ENCODE results near the gene NANOS3. TPM values are rescaled to one million over a fixed set of nuclear protein-coding genes. Genes with fewer than 3 reads are reported as not detected.

The NANOS3 gene
- polyA plus RNA-seq, 1 experiment: 0.20 TPM

DNA sequence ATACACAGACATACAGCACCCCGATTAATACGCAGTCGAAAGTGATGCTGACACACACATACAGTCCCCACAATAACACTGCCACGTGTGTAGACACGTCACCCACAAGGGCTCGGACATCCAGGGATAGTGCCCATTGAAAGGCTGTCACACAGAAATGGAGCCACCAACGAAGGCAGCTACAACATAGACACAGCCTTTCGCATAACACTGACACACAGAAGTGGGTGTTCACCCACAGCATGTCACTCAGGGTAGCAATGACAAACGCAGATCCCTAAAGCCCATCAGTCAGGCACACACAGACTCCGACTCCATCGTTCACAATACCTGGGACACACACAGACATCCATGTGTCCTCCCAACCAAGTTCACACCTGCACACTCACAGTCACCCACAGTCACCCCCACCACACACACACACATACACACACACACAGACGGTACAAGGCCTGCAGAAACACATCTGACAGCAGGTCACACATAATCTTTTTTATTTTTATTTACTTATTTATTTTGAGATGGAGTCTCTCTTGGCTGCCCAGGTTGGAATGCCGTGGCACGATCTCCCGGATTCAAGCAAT is 10.4 kb upstream of the NANOS3 start:
- Histone ChIP-seq H3K27me3 (ENCODE audit: control insufficient read depth, insufficient read depth, low read length) (no peaks in the 10 kb centered on the region), H3K36me3 (ENCODE audit: control insufficient read depth, insufficient read depth, low read length) (no peaks in the 10 kb centered on the region), H3K4me3 (ENCODE audit: low read depth, low read length) (no peak overlapping the region; the same call in 1 of the 2 replicates)
- no peak for DNase-seq (ENCODE audit: low read depth)
- ChIA-PET POLR2A (interaction anchor here (0.6 kb wide), 1 partner anchor 22 kb away, joined by 3 read pairs; no protein-coding TSS in a partner anchor), CTCF (interaction anchor here (1.2 to 1.4 kb wide), 2 partner anchors 30 to 193 kb away, joined by 3 read pairs; no protein-coding TSS in a partner anchor)
- TF ChIP-seq, protein P1, sequence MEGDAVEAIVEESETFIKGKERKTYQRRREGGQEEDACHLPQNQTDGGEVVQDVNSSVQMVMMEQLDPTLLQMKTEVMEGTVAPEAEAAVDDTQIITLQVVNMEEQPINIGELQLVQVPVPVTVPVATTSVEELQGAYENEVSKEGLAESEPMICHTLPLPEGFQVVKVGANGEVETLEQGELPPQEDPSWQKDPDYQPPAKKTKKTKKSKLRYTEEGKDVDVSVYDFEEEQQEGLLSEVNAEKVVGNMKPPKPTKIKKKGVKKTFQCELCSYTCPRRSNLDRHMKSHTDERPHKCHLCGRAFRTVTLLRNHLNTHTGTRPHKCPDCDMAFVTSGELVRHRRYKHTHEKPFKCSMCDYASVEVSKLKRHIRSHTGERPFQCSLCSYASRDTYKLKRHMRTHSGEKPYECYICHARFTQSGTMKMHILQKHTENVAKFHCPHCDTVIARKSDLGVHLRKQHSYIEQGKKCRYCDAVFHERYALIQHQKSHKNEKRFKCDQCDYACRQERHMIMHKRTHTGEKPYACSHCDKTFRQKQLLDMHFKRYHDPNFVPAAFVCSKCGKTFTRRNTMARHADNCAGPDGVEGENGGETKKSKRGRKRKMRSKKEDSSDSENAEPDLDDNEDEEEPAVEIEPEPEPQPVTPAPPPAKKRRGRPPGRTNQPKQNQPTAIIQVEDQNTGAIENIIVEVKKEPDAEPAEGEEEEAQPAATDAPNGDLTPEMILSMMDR (IDR thresholded peaks at IDR 0.05; ENCODE audit: insufficient read depth, low read depth, low read length): no peak

DNA sequence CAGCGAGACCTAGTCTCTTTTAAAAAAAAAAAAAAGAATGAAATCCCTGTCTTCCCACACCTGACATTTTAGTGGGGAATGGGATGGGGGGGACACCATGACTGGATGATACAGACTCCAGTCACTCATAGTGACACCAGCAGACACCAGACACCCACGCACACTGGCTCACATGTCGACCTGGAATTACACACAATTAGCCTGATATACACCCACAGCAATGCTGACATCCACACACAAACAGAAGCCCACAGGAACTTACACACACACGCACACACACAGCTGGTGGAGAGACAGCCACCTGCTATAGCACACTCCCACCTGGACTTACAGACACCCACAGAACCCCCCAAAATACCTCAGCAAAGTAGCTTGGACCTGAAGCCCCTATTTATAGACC is 8.3 kb upstream of the NANOS3 start:
- ChIA-PET CTCF (interaction anchor here (0.6 to 1.8 kb wide), 3 partner anchors 11 to 191 kb away, joined by 3 to 4 read pairs (median 4); no protein-coding TSS in a partner anchor), POLR2A (interaction anchor here (0.6 kb wide), 1 partner anchor 202 kb away, joined by 3 read pairs; no protein-coding TSS in a partner anchor)
- Histone ChIP-seq H3K27me3 (ENCODE audit: control insufficient read depth, insufficient read depth, low read length) (no peaks in the 10 kb centered on the region), H3K36me3 (ENCODE audit: control insufficient read depth, insufficient read depth, low read length) (no peaks in the 10 kb centered on the region), H3K4me3 (ENCODE audit: low read depth, low read length) (no peak overlapping the region)
- DNase-seq (ENCODE audit: low read depth): no peak
- TF ChIP-seq, protein P1 (IDR thresholded peaks at IDR 0.05; ENCODE audit: insufficient read depth, low read depth, low read length): no peak

DNA sequence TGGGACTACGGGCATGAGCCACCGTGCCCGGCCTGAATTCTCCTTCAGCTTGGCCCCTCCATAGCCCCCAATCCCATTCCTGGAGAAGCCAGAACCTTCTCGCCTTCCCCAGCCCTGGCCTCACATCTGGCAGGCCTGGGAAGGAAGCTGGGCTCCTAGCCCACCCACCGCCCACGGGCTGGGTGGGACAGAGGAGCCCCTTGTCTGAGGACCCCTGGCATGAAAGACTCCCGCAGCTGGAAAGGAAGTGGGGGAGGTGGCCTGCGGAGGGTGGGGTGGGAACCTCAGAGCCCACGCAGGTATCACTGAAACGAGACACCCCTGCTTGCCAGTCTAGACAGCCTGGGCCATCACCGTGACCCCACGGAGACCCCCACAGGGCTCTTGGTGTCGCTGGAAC is 7.7 kb upstream of the NANOS3 start:
- no peak for DNase-seq (ENCODE audit: low read depth)
- ChIA-PET POLR2A (interaction anchor here (0.6 kb wide), 1 partner anchor 201 kb away, joined by 3 read pairs; no protein-coding TSS in a partner anchor), CTCF (interaction anchor here (0.6 to 1.8 kb wide), 3 partner anchors 10 to 190 kb away, joined by 3 to 4 read pairs (median 4); no protein-coding TSS in a partner anchor)
- Histone ChIP-seq H3K27me3 (ENCODE audit: control insufficient read depth, insufficient read depth, low read length) (no peaks in the 10 kb centered on the region), H3K36me3 (ENCODE audit: control insufficient read depth, insufficient read depth, low read length) (no peaks in the 10 kb centered on the region), H3K4me3 (ENCODE audit: low read depth, low read length) (no peak overlapping the region)
- TF ChIP-seq, protein P1 (IDR thresholded peaks at IDR 0.05; ENCODE audit: insufficient read depth, low read depth, low read length): no peak

DNA sequence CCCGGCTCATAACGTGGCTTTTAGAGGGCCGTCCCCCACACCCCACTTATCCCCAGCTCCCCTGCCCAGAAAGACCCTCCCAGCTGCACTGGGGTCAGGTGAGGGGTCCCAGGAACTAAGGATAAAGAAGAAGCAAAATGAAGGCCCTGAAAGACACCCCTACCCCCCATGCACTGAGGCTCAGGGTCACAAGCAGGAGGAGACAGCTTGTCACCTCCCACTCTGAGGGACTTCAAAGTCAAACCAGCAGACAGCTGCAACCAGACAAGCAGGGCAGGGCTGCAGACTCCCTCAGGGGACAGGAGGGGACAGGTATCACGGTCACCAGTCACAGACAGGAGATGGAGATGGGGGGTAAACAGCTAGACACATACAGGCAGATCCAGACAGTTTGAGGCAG is 6.1 kb upstream of the NANOS3 start:
- TF ChIP-seq, protein P1 (IDR thresholded peaks at IDR 0.05; ENCODE audit: insufficient read depth, low read depth, low read length): no peak
- ChIA-PET CTCF (interaction anchor here (1.1 to 2.8 kb wide), 2 partner anchors 8 to 161 kb away, joined by 3 to 7 read pairs; partner anchors contain the start of gene IL27RA), POLR2A (no interaction called here)
- H3K27me3 ChIP-seq (ENCODE audit: control insufficient read depth, insufficient read depth, low read length): no peaks in the 10 kb centered on the region
- no peaks in the 10 kb centered on the region for H3K36me3 ChIP-seq (ENCODE audit: control insufficient read depth, insufficient read depth, low read length)
- H3K4me3 ChIP-seq (ENCODE audit: low read depth, low read length): no peak overlapping the region
- DNase-seq (ENCODE audit: low read depth): no peak

DNA sequence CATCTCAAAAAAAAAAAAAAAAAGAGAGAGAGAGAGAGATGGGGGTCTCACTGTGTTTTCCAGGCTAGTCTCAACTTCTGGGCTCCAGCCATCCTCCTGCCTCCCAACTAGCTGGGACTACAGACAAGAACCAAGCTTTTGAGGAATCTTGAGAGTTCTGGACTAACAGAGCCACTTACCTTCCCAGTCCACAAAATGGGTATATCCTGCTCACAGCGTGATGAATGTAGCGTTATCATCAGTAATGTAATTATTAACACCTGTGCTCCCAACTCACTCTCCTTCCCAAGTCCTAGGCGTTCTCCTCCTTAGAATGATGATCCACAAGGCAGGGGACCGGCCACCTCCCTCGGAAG is 4.6 kb upstream of the NANOS3 start:
- CTCF ChIA-PET: interaction anchor here (1.2 to 2.8 kb wide), 2 partner anchors 10 to 206 kb away, joined by 3 to 7 read pairs; no protein-coding TSS in a partner anchor
- TF ChIP-seq, protein P1 (IDR thresholded peaks at IDR 0.05; ENCODE audit: insufficient read depth, low read depth, low read length): no peak
- POLR2A ChIA-PET: interaction anchor here (0.5 to 0.6 kb wide), 3 partner anchors 19 to 33 kb away, joined by 3 to 9 read pairs (median 6); no protein-coding TSS in a partner anchor
- H3K27me3 ChIP-seq (ENCODE audit: control insufficient read depth, insufficient read depth, low read length): no peaks in the 10 kb centered on the region
- peak overlapping the region; percentile 19; the same call in 1 of the 2 replicates for H3K4me3 ChIP-seq (ENCODE audit: low read depth, low read length)
- H3K36me3 ChIP-seq (ENCODE audit: control insufficient read depth, insufficient read depth, low read length): no peaks in the 10 kb centered on the region
- no peak for DNase-seq (ENCODE audit: low read depth)
